Tibial artery (tissue), 4 donors: ENCODE data around the gene GLCCI1.
A peak's percentile ranks its signal among the peaks of the same experiment; 100 is the strongest.

Experiments
- DNase-seq, 2 donors: peaks; one replicate each; pipeline ENCODE4 v3.0.0-alpha.2; 2019
- H3K27ac ChIP-seq, 2 donors: fragments of 200-600 bp; sonication (generic) in 1 of 2; 1 replicate in 1 of 2; 2 replicates in 1 of 2; pipeline ENCODE4 v1.5.1; 2018 to 2019; ENCODE audit warnings: mild to moderate bottlenecking in 1 of 2
- H3K27me3 ChIP-seq, 2 donors: fragments of 200-600 bp; sonication (generic) in 1 of 2; one replicate each; pipeline versions ENCODE4 v1.5.1 to v1.6.0; 2016 to 2019
- H3K36me3 ChIP-seq, 3 donors: fragments of 200-600 bp; sonication (generic) in 2 of 3; one replicate each; pipeline ENCODE4 v1.5.1; 2016 to 2019; ENCODE audit warnings: mild to moderate bottlenecking in 2 of 3
- H3K4me1 ChIP-seq, 4 donors: fragments of 200-600 bp; sonication (generic) in 2 of 4; 1 replicate in 3 of 4; 2 replicates in 1 of 4; pipeline ENCODE4 v1.5.1; 2016 to 2019
- H3K4me3 ChIP-seq, 2 donors: fragments of 200-600 bp; sonication (generic) in 1 of 2; 1 replicate in 1 of 2; 2 replicates in 1 of 2; pipeline ENCODE4 v1.5.1; 2018 to 2019; ENCODE audit warnings: mild to moderate bottlenecking in 2 of 2
- H3K9me3 ChIP-seq, 3 donors: fragments of 200-600 bp; sonication (generic) in 1 of 3; one replicate each; pipeline ENCODE4 v1.5.1; 2016 to 2019
- intact Hi-C: fragments of 100-400 bp; cut with DNase I; formaldehyde crosslinking; loops from one replicate; pipeline ENCODE4 v1.15.0; 2023; ENCODE audit warnings: low total_unique reads
- TF ChIP-seq, protein P1 (sequence below), 2 experiments: fragments of 200-600 bp in 1 of 2; fragments of 450-650 bp in 1 of 2; IDR thresholded peaks; one replicate each; pipeline ENCODE4 v1.5.1; 2017 to 2019; ENCODE audit warnings: antibody characterized with exemption in 2 of 2, mild to moderate bottlenecking in 1 of 2, moderate library complexity in 1 of 2

GLCCI1 gene

DNA sequence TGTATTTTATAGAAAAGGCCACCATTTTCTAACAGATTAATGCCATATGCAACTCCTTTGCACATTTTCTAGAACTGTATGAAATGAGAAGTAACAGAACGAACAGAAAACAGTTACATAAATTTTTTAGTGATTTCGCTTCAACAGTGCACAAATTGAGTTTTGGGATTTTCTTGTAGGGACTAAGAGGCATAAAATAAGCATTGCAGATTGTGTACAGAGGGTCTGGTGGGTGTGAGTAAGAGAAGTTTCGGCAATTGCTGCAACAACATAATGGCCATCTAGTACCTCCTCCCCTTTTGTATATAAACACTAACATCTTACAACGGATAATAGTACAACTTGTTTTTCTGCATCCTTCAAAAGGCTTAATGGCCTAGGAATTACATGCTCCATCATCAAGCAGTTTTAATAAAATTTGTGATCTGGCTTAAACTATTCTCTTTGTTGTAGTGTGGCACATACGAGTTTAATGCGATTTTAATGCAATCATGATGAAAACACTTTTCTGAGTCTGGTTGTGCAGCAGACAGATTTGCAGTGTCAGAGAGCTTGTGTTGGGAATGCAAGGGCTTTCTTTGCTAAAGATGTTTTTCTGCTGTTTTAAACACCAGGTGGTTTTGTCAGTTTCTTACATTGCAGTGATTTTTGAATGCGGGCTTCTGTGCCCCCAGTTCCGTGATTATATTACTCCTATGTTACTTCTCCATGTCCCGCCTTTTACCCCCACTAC is 2.9 kb downstream of the GLCCI1 start:
- no peak overlapping the region for H3K27ac ChIP-seq
- TF ChIP-seq, protein P1, sequence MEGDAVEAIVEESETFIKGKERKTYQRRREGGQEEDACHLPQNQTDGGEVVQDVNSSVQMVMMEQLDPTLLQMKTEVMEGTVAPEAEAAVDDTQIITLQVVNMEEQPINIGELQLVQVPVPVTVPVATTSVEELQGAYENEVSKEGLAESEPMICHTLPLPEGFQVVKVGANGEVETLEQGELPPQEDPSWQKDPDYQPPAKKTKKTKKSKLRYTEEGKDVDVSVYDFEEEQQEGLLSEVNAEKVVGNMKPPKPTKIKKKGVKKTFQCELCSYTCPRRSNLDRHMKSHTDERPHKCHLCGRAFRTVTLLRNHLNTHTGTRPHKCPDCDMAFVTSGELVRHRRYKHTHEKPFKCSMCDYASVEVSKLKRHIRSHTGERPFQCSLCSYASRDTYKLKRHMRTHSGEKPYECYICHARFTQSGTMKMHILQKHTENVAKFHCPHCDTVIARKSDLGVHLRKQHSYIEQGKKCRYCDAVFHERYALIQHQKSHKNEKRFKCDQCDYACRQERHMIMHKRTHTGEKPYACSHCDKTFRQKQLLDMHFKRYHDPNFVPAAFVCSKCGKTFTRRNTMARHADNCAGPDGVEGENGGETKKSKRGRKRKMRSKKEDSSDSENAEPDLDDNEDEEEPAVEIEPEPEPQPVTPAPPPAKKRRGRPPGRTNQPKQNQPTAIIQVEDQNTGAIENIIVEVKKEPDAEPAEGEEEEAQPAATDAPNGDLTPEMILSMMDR (IDR thresholded peaks at IDR 0.05): no peak
- peaks cover 0 to 35% (median 11%) of the 10 kb centered on the region in 4 donors for H3K4me1 ChIP-seq
- no peak for DNase-seq
- H3K27me3 ChIP-seq: no peaks in the 10 kb centered on the region
- intact Hi-C loops: no loop called here
- peak overlapping the region in 1 of 2 donors; percentile 1 for H3K4me3 ChIP-seq
- no peaks in the 10 kb centered on the region for H3K9me3 ChIP-seq
- H3K36me3 ChIP-seq: no peaks in the 10 kb centered on the region

DNA sequence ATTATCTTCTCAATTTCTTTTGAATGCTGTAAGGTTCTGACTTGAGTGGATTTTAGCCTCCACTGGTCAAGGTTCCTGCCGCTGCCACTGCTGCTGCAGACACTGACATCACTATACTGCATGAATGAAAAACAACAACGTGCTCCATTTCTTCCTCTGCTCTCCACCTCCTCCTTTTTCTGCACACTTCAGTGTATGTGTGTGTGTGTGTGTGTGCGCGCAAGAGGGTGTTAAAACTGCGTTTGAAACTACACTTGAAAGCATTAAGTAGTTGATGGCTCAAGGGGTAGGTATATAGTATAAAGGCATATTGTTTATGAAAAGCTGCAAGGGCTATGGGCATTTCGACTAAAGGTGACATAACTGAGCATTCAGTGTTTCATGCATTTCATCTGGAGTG is 3.5 kb downstream of the GLCCI1 start:
- Histone ChIP-seq H3K27me3 (no peaks in the 10 kb centered on the region), H3K9me3 (no peaks in the 10 kb centered on the region), H3K4me3 (peak overlapping the region; percentile 1), H3K27ac (no peak overlapping the region), H3K36me3 (no peaks in the 10 kb centered on the region), H3K4me1 (peaks cover 0 to 41% (median 11%) of the 10 kb centered on the region in 4 donors)
- intact Hi-C loops: no loop called here
- TF ChIP-seq, protein P1 (IDR thresholded peaks at IDR 0.05): no peak
- no peak for DNase-seq

DNA sequence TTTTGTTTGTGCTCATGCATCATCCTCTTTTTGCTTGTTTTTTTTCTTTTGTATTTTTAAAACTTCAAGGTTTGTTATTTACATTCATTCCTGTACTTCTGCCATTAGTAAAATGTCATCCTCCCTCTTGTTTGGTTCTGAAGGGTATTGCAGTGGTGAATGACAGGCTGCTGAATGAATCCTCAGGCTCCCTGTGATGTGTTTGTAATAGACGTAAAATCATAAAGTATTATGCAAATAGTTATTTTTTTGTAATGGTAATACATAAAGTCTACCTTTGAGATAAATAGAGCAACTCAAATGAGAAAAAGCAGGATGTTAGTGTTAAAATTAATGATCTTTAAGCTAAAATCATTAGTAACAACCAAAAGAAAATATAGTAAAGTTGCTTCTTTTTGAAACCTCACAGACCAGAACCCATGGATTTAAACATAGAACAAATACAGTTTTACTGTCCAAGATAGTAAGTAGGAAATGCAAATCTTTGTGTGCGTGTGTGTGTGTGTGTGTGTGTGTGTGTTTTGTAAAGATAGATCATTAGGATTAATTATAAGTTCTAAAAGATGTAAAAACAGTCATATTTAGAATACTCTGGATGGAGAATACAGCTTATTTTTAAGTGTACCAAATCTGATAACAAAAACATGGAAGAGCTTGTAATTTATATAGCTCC is 4.5 kb downstream of the GLCCI1 start:
- intact Hi-C loops: no loop called here
- peaks cover 0 to 45% (median 14%) of the 10 kb centered on the region in 4 donors for H3K4me1 ChIP-seq

DNA sequence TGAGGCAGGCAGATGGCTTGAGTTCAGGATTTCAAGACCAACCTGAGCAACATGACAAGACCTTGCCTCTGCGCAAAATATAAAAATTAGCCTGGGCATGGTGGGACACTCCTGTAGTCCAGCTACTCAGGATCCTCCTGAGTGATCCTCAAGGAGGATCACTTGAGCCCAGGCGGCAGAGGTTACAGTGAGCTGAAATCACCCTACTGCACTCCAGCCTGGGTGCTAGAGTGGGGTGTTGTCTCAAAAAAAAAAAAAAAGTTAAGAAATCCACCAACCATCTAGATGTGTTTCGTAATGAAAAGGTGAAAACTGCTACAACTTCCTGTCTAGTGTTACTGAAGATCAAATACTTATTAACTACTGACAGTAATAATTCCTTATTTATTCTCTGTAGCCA is 8.1 kb downstream of the GLCCI1 start:
- TF ChIP-seq, protein P1 (IDR thresholded peaks at IDR 0.05): no peak
- Histone ChIP-seq H3K4me1 (peaks cover 0 to 52% (median 15%) of the 10 kb centered on the region in 4 donors), H3K27ac (no peak overlapping the region), H3K9me3 (no peaks in the 10 kb centered on the region), H3K4me3 (no peak overlapping the region), H3K36me3 (no peaks in the 10 kb centered on the region), H3K27me3 (no peaks in the 10 kb centered on the region)
- intact Hi-C loops: no loop called here
- no peak for DNase-seq

More for the DNA sequence above, 4.5 kb downstream of the GLCCI1 start:
- Histone ChIP-seq H3K9me3 (no peaks in the 10 kb centered on the region), H3K27ac (no peak overlapping the region), H3K36me3 (no peaks in the 10 kb centered on the region), H3K27me3 (no peaks in the 10 kb centered on the region), H3K4me3 (no peak overlapping the region)
- TF ChIP-seq, protein P1 (IDR thresholded peaks at IDR 0.05): no peak
- no peak for DNase-seq

- intact Hi-C loops: no loop called here
- H3K36me3 ChIP-seq: no peaks in the 10 kb centered on the region
- peak overlapping the region; percentile 11 to 28 for H3K27ac ChIP-seq
- H3K4me1 ChIP-seq: peaks cover 0 to 41% (median 11%) of the 10 kb centered on the region in 4 donors
- no peak overlapping the region for H3K4me3 ChIP-seq
- TF ChIP-seq, protein P1 (IDR thresholded peaks at IDR 0.05): no peak
- no peaks in the 10 kb centered on the region for H3K9me3 ChIP-seq
- no peaks in the 10 kb centered on the region for H3K27me3 ChIP-seq
- no peak for DNase-seq
Measured at GRCh38 chr7:7977774-7978173, 9.2 kb downstream of the GLCCI1 start.
